WERI-Rb-1 (cell line): ENCODE data around the gene GALNT17.

Experiments
- DNase-seq: peaks from one replicate; pipeline ENCODE4 v3.0.0-alpha.2; 2020
- H3K27ac ChIP-seq: fragments of 250-450 bp; sonication (Bioruptor Pico); 2 replicates; pipeline ENCODE4 v1.5.1; 2020; ENCODE audit warnings: mild to moderate bottlenecking, moderate library complexity
- H3K27me3 ChIP-seq: fragments of 250-450 bp; sonication (Bioruptor Pico); 2 replicates; pipeline ENCODE4 v1.5.1; 2021; ENCODE audit warnings: mild to moderate bottlenecking, low read depth, moderate library complexity; ENCODE audit not compliant: insufficient read depth, severe bottlenecking
- H3K36me3 ChIP-seq: fragments of 250-450 bp; sonication (Bioruptor Pico); 2 replicates; pipeline ENCODE4 v1.5.1; 2020; ENCODE audit warnings: mild to moderate bottlenecking, moderate library complexity
- H3K4me3 ChIP-seq: 2 replicates; pipeline ENCODE4 v1.5.1; 2011; ENCODE audit warnings: low read depth, mild to moderate bottlenecking, control low read depth, low read length
- H3K9me3 ChIP-seq: fragments of 250-450 bp; sonication (Bioruptor Pico); 2 replicates; pipeline ENCODE4 v1.5.1; 2021; ENCODE audit warnings: mild to moderate bottlenecking, moderate library complexity; ENCODE audit not compliant: severe bottlenecking
- CTCF ChIP-seq: IDR thresholded peaks from 2 replicates; pipeline ENCODE4 v1.5.1; 2011; ENCODE audit warnings: low read depth, mild to moderate bottlenecking, control low read depth, inconsistent platforms, low read length

The GALNT17 gene

GRCh38 chr7:71740174-71740560 lies 608.2 kb downstream of the GALNT17 start:
- no peak for DNase-seq
- Histone ChIP-seq H3K4me3 (no peak overlapping the region), H3K9me3 (no peaks in the 10 kb centered on the region), H3K27me3 (peaks cover 10% of the 10 kb centered on the region), H3K27ac (no peak overlapping the region), H3K36me3 (no peaks in the 10 kb centered on the region)
- no peak for TF ChIP-seq CTCF

- Histone ChIP-seq H3K27ac (no peak overlapping the region), H3K4me3 (no peak overlapping the region), H3K9me3 (peaks cover 3% of the 10 kb centered on the region), H3K36me3 (no peaks in the 10 kb centered on the region), H3K27me3 (peaks cover 10% of the 10 kb centered on the region)
- DNase-seq: peak; percentile 28
- TF ChIP-seq CTCF: peak; percentile 6; the same call in 1 of the 2 replicates
Measured at GRCh38 chr7:71746006-71746405, 614.1 kb downstream of the GALNT17 start.

- Histone ChIP-seq H3K27me3 (peaks cover 41% of the 10 kb centered on the region), H3K36me3 (no peaks in the 10 kb centered on the region), H3K4me3 (no peak overlapping the region), H3K9me3 (peaks cover 3% of the 10 kb centered on the region), H3K27ac (no peak overlapping the region)
- TF ChIP-seq CTCF: no peak
- no peak for DNase-seq
Measured at GRCh38 chr7:71750290-71750689, 618.3 kb downstream of the GALNT17 start.

- H3K27me3 ChIP-seq: peaks cover 53% of the 10 kb centered on the region
- no peaks in the 10 kb centered on the region for H3K36me3 ChIP-seq
- H3K27ac ChIP-seq: no peak overlapping the region
- peak; percentile 72 for DNase-seq
- H3K4me3 ChIP-seq: no peak overlapping the region
- peaks cover 3% of the 10 kb centered on the region for H3K9me3 ChIP-seq
- peak; percentile 85 for TF ChIP-seq CTCF
Measured at GRCh38 chr7:71752171-71752935, 620.4 kb downstream of the GALNT17 start.

- DNase-seq: no peak
- no peaks in the 10 kb centered on the region for H3K36me3 ChIP-seq
- no peak overlapping the region for H3K4me3 ChIP-seq
- no peak for TF ChIP-seq CTCF
- H3K27me3 ChIP-seq: peaks cover 53% of the 10 kb centered on the region
- H3K9me3 ChIP-seq: peaks cover 3% of the 10 kb centered on the region
- H3K27ac ChIP-seq: no peak overlapping the region
Measured at GRCh38 chr7:71753236-71753635, 621.3 kb downstream of the GALNT17 start.
